T1000 (cell line): ENCODE measurements around the gene ITFG1.

ENCODE experiments used
- DNase-seq: peaks from one replicate; lab custom pipeline; 2025; ENCODE audit warnings: mixed read lengths; lab: John Stamatoyannopoulos, UW

Gene ITFG1

DNA sequence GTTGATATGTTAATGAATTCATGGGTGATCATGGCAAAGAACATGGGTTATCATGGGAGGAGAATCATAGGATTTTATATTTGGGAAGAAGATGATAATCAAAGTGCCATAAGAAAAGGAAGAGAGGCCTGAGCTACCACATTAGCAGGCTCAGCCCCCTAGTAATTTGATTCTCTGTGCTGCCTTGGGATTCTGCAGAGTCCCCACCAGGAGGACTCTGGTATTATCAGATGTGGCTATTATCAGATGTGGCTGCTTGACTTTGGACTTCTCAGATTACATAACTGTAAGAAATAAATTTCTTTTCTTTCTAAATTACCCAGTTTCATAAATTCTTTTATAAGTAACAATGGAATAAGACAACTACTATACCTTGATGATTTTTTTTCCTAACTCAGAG is 137.6 kb downstream of the ITFG1 start:
- DNase-seq, result no peak

DNA sequence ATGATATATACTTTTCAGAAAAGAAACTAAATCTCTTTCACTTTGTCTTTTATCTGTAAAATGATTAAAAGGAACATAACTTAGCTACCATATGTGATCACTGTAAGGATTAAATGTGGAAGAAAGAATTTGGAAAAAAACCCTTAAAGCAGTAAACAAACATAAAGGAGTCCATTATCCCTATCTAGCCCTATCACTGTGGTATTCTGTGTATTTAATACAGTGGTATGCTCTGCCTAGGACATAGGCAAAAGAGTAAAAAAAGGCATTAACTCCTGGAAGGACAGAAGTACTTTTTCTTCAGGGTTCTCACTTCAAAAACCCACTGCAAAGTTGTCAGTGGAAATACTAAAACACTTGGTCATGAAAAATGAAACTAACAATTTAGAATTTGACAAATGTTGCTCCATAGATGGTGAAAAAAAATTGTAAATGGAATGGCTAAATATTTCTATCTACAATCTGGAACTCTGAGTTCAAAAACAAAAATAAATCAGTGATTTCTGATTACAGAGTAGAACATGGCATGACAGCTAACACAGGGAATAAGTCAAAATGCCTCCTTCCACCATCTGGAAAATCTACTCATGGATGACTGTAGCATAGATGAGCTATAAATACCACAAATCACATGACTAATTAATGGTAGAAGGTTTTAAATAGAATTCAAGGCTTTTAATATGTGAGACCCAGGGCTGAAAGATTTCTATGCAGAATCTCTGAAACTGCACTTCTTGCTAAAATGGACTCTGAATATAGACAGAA is 140.1 kb downstream of the ITFG1 start:
- DNase-seq, result no peak

DNA sequence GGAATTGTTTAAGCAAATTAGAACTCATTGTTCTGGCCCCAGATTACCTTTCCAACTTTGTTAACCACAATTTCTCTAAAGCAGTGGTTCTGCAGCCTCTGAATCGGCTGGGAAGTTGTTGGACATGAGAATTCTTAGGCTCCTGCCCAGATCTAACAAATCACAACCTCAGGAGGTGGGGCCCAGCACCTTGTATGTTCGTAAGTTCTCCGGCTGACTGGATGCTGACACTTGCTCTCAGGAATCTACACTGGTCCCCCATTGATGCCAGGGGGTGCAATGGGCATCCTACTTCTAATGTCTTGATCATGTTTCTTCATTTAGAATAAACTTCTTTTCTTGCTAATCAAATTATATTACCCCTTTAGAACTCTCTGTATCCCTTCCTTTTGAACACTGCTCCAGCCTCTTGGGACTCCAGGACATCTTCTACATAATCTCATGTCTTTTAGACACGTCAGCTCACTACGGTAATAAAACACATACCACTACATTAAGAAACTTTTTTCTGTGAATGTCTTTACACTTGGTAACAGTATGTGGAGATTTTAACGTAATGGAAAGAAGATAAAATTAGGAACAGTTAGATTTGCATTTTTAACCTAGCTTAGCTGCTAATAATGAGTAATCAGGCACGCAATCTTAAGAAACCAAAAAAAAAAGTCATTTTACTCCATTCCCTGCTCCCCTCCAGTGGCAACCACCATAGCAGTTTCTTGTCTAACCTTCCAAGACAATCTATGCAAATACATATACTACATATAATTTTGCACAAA is 143.2 kb downstream of the ITFG1 start:
- no peak for DNase-seq

DNA sequence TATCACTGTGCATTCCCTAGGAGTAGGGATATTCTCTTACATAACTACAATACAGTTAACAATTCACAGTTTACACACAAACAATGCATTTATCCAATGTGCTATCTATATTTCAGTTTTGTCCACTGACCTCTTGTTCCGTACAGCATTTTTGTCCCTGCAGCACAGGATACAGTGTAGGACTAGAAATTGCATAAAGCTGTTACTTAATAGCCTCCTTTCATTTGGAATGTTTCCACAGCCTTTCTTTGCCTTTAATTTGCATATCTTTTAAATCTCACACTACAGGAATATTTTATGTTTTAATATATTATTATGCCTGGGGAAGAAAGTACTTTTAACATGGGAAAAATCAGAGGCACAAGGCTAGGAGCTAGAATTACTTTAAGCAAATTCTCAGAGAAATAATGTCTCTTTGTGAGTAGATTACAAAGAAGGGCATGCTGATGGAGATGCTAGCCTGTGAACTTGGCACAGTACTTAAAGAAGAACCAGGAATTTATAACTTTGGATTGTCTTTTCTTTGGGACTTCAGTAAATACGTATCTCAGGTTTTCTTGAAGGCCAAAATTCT is 144.3 kb downstream of the ITFG1 start:
- no peak for DNase-seq

DNA sequence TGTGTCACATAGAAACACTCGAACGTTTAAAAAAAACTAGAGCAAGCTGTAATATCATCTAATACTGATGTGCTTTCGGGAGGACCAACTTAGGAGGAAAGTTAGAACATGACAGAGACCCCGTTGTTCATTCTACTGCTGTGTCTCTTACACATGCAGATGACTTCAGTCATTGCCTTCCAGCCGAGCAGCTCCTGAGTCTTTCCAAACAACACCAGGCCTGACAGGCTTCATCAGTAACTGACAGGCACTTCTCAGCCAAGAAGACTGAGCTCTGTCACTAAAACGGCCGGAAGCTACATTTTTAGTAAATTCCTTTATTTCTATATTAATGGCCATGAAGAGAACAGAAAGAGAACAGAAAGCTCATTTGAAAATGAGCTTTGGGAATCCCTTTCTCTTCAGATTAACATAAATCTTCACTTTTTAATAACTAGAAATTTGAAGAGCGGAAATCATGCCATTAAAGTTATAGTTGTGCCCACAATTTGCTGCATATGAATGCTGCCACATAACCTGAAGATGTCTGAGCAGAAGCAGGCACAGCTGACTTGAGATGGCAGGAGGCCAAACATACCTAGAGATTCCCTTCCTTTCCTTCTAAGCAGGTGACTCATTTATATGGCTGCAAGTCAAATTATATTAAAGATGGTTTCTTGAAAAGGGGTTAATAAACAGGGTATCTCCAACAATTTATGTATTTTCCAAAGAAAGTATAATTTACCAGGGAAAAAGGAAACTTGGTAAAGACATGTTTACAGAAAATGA is 148.9 kb downstream of the ITFG1 start:
- DNase-seq, result no peak

DNA sequence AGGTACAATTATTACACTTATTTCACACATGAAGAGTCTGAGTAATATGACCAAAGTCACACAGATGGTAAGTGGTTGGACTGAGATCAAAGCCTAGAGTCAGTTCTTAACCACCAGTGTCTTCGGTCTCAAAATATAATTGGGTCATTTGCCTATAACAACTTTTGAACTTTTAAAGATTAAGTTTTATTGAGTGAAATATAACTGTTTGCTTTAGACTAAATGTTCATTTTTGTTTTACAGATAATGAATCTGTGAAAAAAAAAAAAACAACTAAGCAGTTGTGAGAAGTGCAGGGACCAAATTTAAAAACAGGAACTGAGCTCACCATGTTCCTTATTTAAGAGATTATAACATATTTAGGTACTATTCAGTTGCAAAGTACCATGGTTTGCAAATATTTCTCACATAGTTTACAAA is 150.1 kb downstream of the ITFG1 start:
- no peak for DNase-seq

DNA sequence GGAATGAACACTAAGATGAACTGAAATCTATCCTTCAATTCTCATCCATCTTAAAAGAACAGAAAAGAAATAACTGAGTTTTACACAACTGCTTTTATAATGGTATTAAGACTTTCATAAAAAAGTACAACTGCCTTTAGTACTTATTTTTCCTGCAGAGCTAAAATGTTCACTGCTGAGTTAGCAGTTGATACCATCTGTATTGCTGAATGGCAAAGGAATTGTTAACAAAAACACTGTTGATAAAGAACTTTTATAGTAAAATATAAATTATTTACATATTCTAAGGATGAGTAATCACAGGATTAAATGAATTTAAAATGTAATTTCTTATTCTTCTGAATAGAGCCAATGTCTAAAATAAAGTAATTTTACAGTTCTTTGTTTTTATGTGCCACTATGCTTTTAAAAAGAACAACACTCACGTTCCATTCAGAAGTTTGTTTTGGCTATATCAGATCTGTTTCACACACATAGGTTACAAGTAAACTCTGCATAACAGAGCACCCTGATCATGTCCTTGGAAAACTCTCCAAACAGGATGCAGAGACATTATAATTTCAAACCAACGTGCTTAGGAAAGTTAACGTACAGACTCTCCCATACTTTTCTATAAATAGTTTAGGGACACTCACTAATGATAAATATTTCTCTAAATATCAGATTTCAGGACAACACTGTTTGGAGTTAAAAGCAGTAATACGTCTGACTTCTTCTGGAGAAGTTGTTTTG is 151.1 kb downstream of the ITFG1 start:
- DNase-seq, result no peak

DNA sequence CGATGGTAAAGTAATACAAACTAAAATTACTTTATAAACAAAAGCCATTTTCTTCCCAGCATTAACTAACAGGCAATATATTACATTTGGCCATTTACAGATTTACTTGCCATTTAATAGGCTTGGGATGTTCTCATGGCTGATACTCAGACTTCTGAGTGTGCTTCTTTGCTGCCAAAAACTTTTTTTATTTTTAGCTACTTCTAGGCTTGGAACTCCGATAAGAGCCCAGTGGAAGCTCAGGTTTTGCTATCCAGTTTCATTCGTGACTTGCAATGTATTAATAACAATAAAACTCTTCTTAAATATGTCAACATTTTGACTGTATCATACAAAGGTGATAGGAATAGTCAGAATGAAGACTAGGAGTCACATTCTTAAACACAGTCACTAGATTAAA is 152.3 kb downstream of the ITFG1 start:
- no peak for DNase-seq

DNA sequence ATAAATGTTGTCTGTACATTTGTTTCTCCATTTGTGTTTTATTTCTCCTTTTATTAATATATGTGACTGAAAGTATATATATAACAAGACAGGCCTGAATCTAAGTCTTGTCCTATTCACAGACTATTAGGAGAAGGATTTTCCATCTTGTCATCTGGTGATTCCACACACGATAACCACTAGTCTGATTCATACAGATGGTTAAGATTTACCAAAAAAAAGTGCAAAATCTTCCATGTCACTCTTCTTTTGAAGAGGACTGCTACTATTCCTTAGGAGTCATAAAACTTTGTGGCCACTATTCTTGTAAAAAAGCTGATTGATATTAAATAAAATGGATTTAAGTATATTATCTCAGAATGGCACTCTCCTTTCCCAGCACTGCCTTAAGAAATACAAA is 156.3 kb downstream of the ITFG1 start:
- no peak for DNase-seq

DNA sequence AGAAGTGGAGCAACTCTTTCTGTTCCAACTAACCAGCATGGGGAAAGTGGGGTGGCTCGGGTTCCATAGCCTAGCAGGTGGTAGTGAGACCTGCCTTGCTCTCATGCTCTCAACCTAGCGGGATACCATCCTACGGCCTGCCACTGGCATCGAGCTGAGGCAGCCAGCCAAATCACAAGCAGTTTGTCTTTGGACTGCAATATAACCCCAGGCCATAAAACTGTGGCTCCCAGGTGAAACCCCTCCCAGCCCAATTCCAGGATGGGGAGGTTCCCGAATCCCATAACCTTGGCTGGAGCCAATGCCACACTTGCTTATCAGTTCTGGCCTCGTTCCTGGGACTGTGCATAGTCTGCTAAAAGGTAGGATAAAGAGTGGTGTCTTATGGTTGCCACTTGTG is 161.3 kb downstream of the ITFG1 start:
- DNase-seq, result no peak

DNA sequence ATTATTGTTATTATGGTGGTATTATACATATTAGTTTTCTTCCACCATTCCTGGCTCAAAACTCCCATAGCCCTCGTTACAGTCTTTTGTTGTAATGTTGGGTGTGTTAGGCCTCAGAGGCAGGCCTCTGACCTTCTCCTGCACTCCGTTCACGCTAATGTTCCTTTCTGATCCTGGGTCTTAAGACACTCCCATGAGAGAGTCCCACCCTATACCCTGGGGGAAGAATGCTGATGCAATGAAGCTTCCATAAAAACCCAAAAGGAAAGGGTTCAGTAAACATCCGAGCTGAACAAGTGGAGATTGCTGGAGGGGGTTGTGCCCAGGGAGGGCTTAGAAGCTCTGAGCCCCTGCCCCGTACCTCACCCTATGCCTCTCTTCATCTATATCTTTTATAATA is 175.9 kb downstream of the ITFG1 start:
- no peak for DNase-seq

DNA sequence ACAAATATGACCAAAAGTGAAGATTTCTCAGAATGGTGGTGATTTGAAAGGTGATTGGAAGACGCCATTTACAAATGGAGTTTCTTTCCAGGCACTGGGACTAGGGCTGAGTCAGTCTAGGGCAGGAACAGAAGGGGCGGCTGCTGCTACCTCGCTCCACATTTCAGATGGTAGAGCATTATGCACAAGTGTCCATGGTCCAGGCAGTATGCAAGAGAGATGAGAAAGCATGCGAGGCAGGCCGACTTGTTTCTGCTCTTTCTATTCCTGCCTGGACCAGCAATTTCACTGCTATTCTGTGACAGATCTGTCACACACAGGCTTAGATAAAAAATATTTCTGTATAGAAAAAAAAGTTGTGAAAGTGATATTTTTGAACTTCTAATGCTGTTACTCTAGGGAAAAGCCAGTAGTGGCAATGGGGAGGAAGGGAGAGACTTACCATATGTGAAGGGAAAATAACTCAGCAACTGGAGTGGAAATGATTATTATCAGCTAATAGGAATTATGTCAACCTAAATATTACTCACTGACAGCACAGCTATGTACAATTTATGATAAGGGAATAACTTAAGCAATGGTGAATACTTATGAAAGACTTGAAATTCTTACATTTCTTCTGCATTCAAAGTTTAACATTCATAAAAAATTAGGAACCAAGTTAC is 182.4 kb downstream of the ITFG1 start:
- no peak for DNase-seq

DNA sequence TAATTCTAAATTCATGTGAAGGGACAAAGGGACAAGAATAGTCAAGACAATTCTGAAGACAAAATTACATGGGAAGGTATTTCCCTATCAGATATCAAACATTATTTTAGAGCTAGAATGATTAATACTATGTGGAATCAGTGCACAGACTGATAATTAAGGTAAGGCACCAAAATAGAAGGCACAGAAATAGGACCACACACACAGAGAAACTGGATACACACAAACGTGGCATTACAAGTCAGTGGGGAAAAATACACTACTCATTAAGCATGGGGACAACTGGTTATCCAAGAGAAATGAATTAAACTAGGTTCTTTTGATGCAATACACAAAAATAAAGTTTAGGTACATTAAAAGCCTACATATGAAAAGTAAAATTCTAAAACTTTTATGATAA is 184.3 kb downstream of the ITFG1 start:
- no peak for DNase-seq

DNA sequence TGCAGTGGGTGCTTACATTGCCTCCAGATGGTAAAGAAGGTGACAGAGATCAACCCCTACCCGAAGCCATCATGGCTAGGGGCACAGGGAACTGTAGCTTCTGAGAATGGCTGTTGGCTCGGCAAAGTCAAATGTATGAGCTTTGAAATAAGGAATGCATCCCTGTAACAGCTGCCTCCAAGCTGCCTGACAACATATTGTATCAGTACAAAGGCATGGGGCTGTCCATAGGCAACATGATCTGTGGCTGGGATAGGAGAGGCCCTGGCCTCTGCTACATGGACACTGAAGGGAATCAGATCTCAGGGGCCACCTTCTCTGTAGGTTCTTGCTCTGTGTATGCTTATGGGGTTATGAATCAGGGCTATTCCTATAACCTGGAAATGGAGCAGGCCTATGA is 197.9 kb downstream of the ITFG1 start:
- no peak for DNase-seq

DNA sequence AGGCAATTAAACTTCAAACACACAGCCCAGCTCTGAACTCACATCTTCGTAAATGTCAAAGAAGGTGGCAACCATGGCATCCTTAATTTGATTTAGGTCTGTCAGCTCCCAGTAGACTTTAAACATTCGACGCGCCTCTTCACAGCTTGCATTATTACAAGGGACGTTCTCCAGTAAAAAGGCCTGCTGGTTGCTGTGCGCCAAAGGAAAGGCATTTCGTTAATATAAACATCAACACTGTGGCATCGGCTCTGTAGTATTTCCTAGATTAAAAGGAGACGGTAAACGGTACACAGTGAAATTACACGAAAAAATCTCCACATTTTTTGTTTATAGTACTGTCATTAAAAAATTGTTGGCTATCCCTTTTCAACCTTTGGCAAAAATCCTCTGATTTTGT is 200.4 kb downstream of the ITFG1 start:
- DNase-seq, result no peak

DNA sequence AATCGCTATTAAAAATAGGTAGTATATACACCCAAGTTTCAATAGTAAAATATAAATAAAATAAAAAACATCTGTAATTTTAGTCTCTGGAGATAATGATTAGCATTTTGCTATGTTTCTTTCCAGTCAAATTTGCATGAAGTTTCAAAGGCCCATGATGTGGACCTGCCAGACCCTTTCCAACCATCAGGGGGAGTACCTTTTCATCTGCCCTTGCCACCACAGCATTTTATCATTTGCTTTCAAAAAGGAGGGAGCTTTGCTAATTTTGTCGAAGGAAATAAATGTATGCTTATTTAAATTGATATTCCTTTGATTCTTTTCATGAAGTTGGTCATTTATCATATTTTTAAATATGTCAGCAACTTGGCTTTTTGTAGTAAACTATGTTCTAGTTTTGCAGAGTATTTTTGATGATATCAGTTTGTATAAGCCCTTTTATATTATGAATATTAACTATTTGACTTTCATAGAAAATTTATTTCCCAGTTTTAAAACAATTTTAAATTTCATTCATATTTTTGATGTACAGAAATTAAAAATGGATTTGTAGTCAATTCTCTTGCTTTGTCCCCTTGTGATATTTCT is 201.9 kb downstream of the ITFG1 start:
- no peak for DNase-seq

DNA sequence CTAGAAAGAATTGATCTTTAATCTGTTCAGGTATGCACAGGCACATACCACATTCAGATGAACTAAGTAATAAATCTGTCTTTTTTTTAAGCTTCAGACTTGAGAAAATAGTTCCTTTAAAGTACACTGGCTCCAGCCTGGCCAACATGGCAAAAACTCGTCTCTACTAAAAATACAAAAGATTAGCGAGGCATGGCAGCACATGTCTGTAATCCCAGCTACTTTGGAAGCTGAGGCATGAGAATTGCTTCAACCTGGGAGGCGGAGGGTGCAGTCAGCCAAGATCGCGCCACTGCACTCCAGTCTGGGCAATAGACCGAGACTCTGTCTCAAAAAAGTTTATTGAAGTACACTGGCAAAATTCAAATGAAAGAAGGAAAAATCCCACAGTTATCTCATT is 206.1 kb downstream of the ITFG1 start:
- no peak for DNase-seq

DNA sequence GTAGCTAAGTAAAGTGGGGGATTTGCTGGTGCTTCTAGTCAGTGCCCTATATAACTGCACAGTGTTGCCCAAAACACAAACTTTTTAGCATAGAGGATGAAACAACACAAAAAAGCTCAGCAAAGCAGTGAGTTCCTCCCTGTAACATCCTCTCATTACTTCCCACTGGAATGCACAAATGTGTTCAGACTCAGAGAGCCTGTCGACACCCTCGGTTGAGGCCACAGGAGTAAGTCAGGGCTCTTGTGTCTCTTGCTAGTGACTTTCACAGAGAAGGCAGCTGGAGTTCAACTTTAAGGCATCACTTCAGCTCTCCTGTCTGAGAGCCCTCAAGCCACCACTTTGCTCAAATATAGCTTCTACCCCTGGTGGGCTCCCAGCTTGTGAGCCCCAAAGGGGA is 209.9 kb downstream of the ITFG1 start:
- no peak for DNase-seq

DNA sequence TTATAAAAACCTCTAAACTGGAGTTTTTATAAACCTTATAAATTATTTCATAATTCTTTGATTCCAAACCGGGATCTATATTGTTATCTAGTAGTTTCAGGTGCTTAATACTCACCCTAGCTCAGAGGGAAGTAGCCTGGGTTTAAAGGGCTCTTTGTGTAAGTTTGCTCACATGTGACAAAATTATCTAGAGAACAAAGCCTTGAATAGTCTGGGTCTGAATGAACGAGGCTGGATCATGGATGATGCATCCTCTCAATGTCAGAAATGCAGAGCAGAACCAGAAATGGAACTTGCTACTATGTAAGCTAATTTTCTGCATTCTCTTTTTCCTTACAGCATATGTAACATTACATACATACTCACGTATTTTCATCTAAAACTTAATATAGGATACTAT is 213.2 kb downstream of the ITFG1 start:
- no peak for DNase-seq

DNA sequence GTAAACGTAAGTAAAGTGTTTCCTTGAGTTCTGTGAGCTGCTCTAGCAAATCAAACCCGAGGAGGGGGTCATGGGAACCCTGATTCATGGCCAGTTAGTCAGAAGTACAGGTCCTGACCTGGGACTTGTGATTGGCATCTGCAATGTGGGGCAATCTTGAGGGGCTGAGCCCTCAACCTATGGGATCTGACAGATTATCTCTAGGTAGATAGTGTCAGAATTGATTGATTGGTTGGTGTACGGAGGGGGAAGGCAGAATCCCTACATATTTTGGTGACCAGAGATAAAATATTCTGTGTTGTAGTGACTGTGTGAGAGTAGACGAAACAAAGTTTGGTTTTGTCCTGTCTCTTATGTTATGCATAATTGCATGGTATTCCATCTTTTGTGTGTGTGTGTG is 216.7 kb downstream of the ITFG1 start:
- no peak for DNase-seq

DNA sequence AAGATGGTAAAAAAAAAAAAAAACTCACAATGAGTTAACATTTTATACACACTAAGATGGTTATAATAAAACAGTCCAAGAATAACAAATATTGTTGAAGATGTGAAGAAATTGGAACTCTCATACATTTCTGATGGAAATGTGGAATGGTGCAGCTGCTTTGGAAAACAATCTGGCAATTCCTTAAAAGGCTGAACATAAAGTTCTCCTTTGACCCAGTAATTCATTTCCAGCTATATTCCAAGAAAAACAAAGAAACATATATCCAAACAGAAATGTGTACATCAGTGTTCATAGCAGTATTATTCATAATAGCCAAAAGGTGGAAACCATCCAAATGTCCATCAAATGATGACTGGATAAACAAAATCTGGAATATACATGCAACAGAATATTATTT is 219.8 kb downstream of the ITFG1 start:
- DNase-seq, result no peak
